AG08396 (cell line): ENCODE results near the gene COL21A1.

Experiments used
- DNase-seq: peaks from one replicate; pipeline ENCODE4 v3.0.0; 2012; ENCODE audit warnings: low spot score, mixed read lengths

COL21A1 gene

GRCh38 chr6:56245903-56246351, 1.5 kb downstream of the COL21A1 start:
- no peak for DNase-seq

GRCh38 chr6:56244528-56245253, 2.7 kb downstream of the COL21A1 start:
- no peak for DNase-seq

DNA sequence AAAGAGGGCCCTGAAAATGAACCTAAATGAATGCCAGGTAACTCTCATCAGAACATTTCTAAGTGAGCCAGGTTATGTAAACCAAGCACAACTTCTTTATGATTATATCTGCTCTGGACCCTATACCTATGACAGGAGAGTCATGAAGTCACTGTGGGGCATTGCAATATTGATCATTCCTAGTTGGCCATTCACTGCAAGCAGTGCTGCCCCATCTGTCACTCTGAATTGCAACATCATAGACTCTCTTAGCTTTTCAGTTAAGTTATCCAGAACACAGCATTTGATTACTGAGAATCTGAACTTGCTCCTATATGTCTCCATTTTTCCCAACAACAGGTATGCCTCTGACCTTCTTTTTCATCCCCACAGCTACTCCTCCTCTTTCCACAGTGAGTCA, 3.3 kb downstream of the COL21A1 start:
- no peak for DNase-seq

GRCh38 chr6:56243518-56244070, 3.8 kb downstream of the COL21A1 start:
- DNase-seq = no peak

DNA sequence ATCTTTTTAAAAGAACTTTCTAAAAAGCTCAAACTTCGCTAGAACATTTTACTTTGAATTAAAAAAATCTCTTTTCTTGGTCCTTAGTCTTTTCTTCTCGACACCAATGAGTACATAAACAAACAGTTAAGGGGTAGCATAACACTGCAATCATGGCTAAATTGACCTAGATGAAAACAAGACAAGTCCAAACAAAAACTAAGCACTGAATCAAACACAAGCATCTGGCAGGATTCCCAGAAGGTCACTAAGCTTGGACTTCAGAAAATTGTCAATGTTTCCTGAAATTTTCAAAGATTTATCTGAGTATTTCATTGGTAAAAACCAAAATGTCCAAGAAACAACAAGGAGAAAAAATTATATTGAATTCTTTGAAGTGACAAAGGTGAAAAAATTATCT, 5.0 kb downstream of the COL21A1 start:
- no peak for DNase-seq

DNA sequence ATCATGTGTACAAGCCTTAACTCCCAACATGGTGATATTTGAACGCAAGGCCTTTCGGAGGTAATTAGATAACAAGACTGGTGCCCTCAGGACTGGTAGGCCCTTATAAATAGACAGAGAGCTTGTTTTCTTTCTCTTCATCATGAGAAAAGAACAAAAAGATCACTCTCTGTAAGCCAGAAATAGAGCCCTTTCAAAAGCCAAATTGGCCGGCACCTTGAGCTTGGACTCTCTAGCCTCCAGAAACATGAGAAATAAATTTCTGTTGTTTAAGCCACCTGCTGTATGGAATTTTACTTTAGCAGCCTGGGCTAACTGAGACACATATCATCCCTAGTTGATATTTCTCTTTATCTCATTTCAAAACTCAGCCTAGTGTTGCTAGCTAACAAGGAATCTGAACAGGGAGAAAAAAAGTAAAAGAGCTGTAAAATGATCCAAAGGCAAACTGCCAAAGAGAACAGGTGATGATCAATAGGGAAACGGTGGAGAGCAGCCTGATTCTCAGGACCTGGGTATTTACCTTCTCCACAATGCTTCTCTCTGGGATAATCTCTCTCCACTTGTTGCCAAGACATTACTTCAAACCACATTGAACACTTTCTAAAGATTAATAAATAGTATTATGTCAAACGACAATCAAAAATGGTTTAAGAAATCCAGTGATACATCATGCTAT, 6.1 kb downstream of the COL21A1 start:
- DNase-seq = no peak

GRCh38 chr6:56238352-56238751, 9.0 kb downstream of the COL21A1 start:
- DNase-seq = no peak

GRCh38 chr6:56235245-56235644, 12.1 kb downstream of the COL21A1 start:
- no peak for DNase-seq

GRCh38 chr6:56232436-56232835, 14.9 kb downstream of the COL21A1 start:
- DNase-seq = no peak

DNA sequence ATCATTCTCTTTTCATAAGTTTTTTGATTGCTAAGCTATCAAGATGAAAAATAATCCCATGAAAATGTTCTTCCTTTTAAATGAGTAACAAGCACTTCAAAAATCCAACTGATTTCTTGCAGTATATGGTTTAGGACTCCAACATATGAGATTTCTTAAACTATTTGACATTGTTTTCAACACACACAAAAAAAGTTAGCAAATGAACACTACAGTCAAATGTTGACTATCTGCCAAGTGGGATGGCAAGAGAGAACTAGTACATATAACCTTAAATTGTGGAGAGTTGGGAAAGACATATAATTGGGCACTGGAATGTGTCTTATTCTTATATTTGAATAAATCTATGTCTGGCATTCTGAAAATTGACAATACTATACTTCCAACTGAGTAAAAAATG, 15.6 kb downstream of the COL21A1 start:
- no peak for DNase-seq

GRCh38 chr6:56230976-56231566, 16.3 kb downstream of the COL21A1 start:
- DNase-seq = no peak

GRCh38 chr6:56227071-56227879, 20.1 kb downstream of the COL21A1 start:
- no peak for DNase-seq

DNA sequence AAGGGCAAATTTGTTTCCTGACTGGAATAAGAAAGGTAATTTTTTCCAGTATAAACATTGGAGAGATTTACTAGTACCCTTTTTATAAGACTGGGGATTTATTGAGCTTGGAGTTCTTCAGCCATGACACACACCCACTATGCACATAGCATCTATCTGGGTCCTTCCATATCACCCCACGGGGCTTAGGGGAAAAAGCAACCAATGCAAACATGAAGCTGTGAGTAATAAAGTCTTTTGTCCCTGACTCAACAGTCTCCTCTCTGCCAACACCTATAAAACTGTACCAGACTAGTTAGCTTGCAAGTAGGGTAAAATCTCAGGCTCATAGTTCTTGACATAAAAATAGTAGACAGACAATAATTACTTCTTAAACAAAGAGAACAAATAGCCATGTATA, 23.4 kb downstream of the COL21A1 start:
- DNase-seq = no peak

- DNase-seq = no peak
These were observed 24.9 kb downstream of the COL21A1 start for GRCh38 chr6:56222499-56222898.

DNA sequence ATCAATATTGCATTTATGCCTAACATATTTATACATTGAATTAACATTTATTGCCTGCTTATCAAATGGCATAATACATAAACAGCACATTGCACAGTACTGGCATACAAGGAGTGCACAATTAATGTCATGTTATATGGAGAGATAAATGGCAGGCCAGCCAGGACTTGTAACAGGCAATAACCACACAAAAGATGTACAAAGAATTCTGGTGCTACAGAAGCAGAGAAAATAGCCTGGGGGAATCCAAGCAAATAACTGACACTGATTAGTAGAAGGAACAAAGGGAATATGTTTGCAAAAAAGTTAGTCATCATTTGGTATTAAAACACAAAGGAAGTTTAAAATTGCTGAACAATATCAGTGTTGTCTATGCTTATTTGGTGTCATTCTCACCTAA, 27.3 kb downstream of the COL21A1 start:
- DNase-seq = no peak

- DNase-seq = no peak
These were observed 32.7 kb downstream of the COL21A1 start for GRCh38 chr6:56214703-56215101.

DNA sequence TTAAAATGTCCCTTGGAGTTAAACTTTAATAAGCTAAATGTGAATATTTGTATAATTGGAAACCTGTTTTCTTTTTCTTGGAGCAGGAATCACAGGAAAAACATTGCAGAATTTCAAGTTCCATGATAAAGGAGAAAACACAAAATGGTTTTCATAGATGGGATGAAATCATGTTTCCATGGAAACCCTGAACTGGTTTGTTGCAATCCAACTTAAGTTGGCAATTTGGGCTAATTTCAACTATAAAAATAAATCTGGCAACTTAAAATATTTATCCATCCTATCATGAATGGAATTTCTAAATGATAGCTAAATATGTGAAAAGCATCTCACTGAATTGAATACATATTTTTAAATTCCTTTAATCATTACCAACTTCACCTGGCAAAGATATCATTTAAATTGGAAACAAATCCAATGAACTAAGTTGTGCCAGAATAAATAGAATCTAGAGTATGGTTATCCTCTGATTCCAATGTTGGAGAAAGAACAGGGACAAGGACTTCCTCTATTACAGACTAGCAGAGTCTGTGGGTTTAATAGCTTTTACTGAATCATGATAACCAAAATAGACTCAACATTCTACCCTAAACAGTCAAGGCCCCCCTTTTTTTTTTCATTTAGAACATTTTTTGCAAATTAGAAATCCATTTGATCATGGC, 33.2 kb downstream of the COL21A1 start:
- DNase-seq = no peak

GRCh38 chr6:56211724-56212123, 35.7 kb downstream of the COL21A1 start:
- no peak for DNase-seq

GRCh38 chr6:56204134-56204533, 43.2 kb downstream of the COL21A1 start:
- no peak for DNase-seq

- no peak for DNase-seq
These were observed 47.4 kb downstream of the COL21A1 start for GRCh38 chr6:56199956-56200355.

- no peak for DNase-seq
These were observed 53.5 kb downstream of the COL21A1 start for GRCh38 chr6:56193846-56194245.

DNA sequence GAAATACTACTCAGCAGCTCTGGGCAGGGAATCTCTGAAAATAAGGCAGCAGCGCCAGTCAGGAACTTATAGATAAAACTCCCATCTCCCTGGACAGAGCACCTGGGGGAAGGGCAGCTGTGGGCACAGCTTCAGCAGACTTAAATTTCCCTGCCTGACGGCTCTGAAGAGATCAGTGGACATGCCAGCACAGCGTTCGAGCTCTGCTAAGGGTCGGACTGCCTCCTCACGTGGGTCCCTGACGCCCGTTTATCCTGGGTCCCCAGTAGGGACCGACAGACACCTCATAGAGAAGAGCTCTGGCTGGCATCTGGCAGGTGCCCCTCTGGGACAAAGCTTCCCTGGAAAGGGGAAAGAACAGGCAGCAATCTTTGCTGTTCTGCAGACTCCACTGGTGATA, 59.0 kb downstream of the COL21A1 start:
- DNase-seq = no peak
